AG04450 (cell line): ENCODE results near the gene RTN4RL1. TPM values are rescaled to one million over a fixed set of nuclear protein-coding genes. Genes with fewer than 3 reads are reported as not detected.

Experiments used
- CTCF ChIA-PET: fragments of 300-600, 350-600 bp; formaldehyde crosslinking; extraction: SDS; loops from one replicate; lab custom pipeline; 2022; ENCODE audit warnings: antibody characterized with exemption, inconsistent platforms; lab: Charles Lee
- POLR2A ChIA-PET: fragments of 350-600 bp; formaldehyde crosslinking; extraction: SDS; loops from one replicate; lab custom pipeline; 2021; ENCODE audit warnings: antibody characterized with exemption, inconsistent platforms; lab: Yijun Ruan, JAX
- DNase-seq: peaks from one replicate; pipeline ENCODE4 v3.0.0-alpha.2; 2011; ENCODE audit warnings: low read depth, low spot score
- H3K27ac ChIP-seq: one replicate; pipeline ENCODE4 v1.5.1; 2012; ENCODE audit warnings: low read depth, low read length, control low read depth
- H3K27me3 ChIP-seq: one replicate; pipeline ENCODE4 v1.6.0; 2012; ENCODE audit warnings: low read length; ENCODE audit not compliant: control insufficient read depth, insufficient read depth
- H3K4me3 ChIP-seq: 2 replicates; pipeline ENCODE4 v1.5.1; 2011; ENCODE audit warnings: mild to moderate bottlenecking, low read depth, low read length, control low read depth
- H3K9me3 ChIP-seq: 2 replicates; pipeline ENCODE4 v1.5.1; 2012; ENCODE audit warnings: low read length; ENCODE audit not compliant: control insufficient read depth, insufficient read depth
- CTCF ChIP-seq: IDR thresholded peaks from 2 replicates; pipeline ENCODE4 v1.5.1; 2011; ENCODE audit warnings: low read depth, low read length, control low read depth, inconsistent platforms
- polyA plus RNA-seq: library from polyadenylated mRNA; depleted of rRNA; stranded (reverse); fragments of >200 nt; gene quantifications from 2 replicates; pipeline ENCODE4 v1.2.3, GENCODE V29; 2011

The RTN4RL1 gene
- polyA plus RNA-seq, 1 experiment = 0.04 TPM

GRCh38 chr17:2070241-2071023, 45.3 kb upstream of the RTN4RL1 start:
- no peak for TF ChIP-seq CTCF
- no peaks in the 10 kb centered on the region for H3K27me3 ChIP-seq
- no peaks in the 10 kb centered on the region; the same call in 1 of the 2 replicates for H3K9me3 ChIP-seq
- H3K4me3 ChIP-seq = no peak overlapping the region
- CTCF ChIA-PET = interaction anchor here (2.1 kb wide), 1 partner anchor 181 kb away, joined by 4 read pairs; no protein-coding TSS in a partner anchor
- peak overlapping the region; percentile 87 for H3K27ac ChIP-seq
- POLR2A ChIA-PET = interaction anchor here (1.2 to 2.2 kb wide), 4 partner anchors 15 to 111 kb away, joined by 4 to 11 read pairs (median 9); no protein-coding TSS in a partner anchor
- DNase-seq = no peak

- H3K27me3 ChIP-seq = no peaks in the 10 kb centered on the region
- no peak for TF ChIP-seq CTCF
- CTCF ChIA-PET = interaction anchor here (0.8 to 2.5 kb wide), 7 partner anchors 11 to 183 kb away, joined by 3 to 10 read pairs (median 4); partner anchors contain the start of gene HIC1
- H3K9me3 ChIP-seq = no peaks in the 10 kb centered on the region; the same call in 1 of the 2 replicates
- H3K27ac ChIP-seq = peak overlapping the region; percentile 94
- no peak overlapping the region for H3K4me3 ChIP-seq
- no peak for DNase-seq
- POLR2A ChIA-PET = interaction anchor here (0.9 to 1.7 kb wide), 13 partner anchors 10 to 193 kb away, joined by 3 to 8 read pairs (median 5); no protein-coding TSS in a partner anchor
Measured at GRCh38 chr17:2068519-2069051, 43.5 kb upstream of the RTN4RL1 start.

GRCh38 chr17:2068031-2068518, 42.9 kb upstream of the RTN4RL1 start:
- Histone ChIP-seq H3K27me3 (no peaks in the 10 kb centered on the region), H3K9me3 (no peaks in the 10 kb centered on the region; the same call in 1 of the 2 replicates), H3K4me3 (no peak overlapping the region), H3K27ac (peak overlapping the region; percentile 94)
- ChIA-PET POLR2A (interaction anchor here (0.9 to 1.7 kb wide), 13 partner anchors 10 to 194 kb away, joined by 3 to 8 read pairs (median 5); no protein-coding TSS in a partner anchor), CTCF (interaction anchor here (0.5 to 2.5 kb wide), 7 partner anchors 10 to 184 kb away, joined by 3 to 10 read pairs (median 3); partner anchors contain the start of gene HIC1)
- peak; percentile 40 for TF ChIP-seq CTCF
- DNase-seq = no peak

GRCh38 chr17:2067608-2068024, 42.5 kb upstream of the RTN4RL1 start:
- ChIA-PET CTCF (interaction anchor here (0.5 to 2.5 kb wide), 3 partner anchors 13 to 147 kb away, joined by 3 to 10 read pairs (median 3); partner anchors contain the start of gene HIC1), POLR2A (interaction anchor here (0.9 to 1.6 kb wide), 12 partner anchors 9 to 194 kb away, joined by 3 to 8 read pairs (median 4); no protein-coding TSS in a partner anchor)
- no peak for TF ChIP-seq CTCF
- DNase-seq = no peak
- Histone ChIP-seq H3K27me3 (no peaks in the 10 kb centered on the region), H3K9me3 (no peaks in the 10 kb centered on the region; the same call in 1 of the 2 replicates), H3K4me3 (no peak overlapping the region), H3K27ac (peak overlapping the region; percentile 94)
